H1 (cell line): ENCODE results near the gene AKIRIN1.

Source experiments
- ASH2L ChIP-seq: fragments of 200-600, 300-600 bp; sonication (generic); IDR thresholded peaks from one replicate; pipeline ENCODE4 v1.7.1; 2017; ENCODE audit warnings: low read length
- CBX8 ChIP-seq: fragments of 300-800, 300-1000 bp; sonication (generic); IDR thresholded peaks from 2 replicates; pipeline ENCODE4 v1.7.1; 2016; ENCODE audit warnings: low read depth, low read length, borderline replicate concordance
- CHD1 ChIP-seq: IDR thresholded peaks from 2 replicates; pipeline ENCODE4 v1.6.1; 2012; ENCODE audit warnings: low read depth, low read length, improper control_type of control experiment
- CTCF ChIP-seq, 3 experiments: IDR thresholded peaks; 1 replicate in 2 of 3; 2 replicates in 1 of 3; pipeline versions ENCODE4 v1.5.1 to v1.6.1; 2011; ENCODE audit warnings: low read length in 3 of 3, mild to moderate bottlenecking in 3 of 3, inconsistent platforms in 2 of 3, low read depth in 1 of 3, moderate library complexity in 1 of 3; ENCODE audit not compliant: insufficient read depth in 1 of 3; ENCODE audit errors: control extremely low read depth in 1 of 3
- EP300 ChIP-seq, 2 experiments: IDR thresholded peaks; 1 replicate in 1 of 2; 2 replicates in 1 of 2; pipeline ENCODE4 v1.6.1; 2011 to 2012; ENCODE audit warnings: low read depth in 2 of 2, low read length in 2 of 2, mild to moderate bottlenecking in 2 of 2, borderline replicate concordance in 1 of 2, inconsistent platforms in 1 of 2, moderate library complexity in 1 of 2
- EZH2 ChIP-seq: fragments of 200-600 bp; sonication (generic); IDR thresholded peaks from 2 replicates; pipeline ENCODE4 v1.7.1; 2012; ENCODE audit warnings: low read depth, mild to moderate bottlenecking, moderate library complexity, low read length, inconsistent platforms; ENCODE audit not compliant: severe bottlenecking
- JUN ChIP-seq: IDR thresholded peaks from 2 replicates; pipeline ENCODE4 v1.6.1; 2011; ENCODE audit warnings: low read depth, mild to moderate bottlenecking, improper control_type of control experiment, low read length
- MAX ChIP-seq: IDR thresholded peaks from 2 replicates; pipeline ENCODE4 v1.6.1; 2012; ENCODE audit warnings: inconsistent platforms
- POLR2A ChIP-seq, 2 experiments: IDR thresholded peaks; 1 replicate in 1 of 2; 2 replicates in 1 of 2; pipeline ENCODE4 v1.6.1; 2011; ENCODE audit warnings: low read depth in 2 of 2, low read length in 2 of 2, mild to moderate bottlenecking in 2 of 2; ENCODE audit errors: control extremely low read depth in 1 of 2
- RAD21 ChIP-seq, 2 experiments: IDR thresholded peaks in 1 of 2; conservative IDR thresholded peaks in 1 of 2; 2 replicates each; pipeline ENCODE4 v1.6.1; 2011; ENCODE audit warnings: low read depth in 2 of 2, low read length in 2 of 2, improper control_type of control experiment in 1 of 2, inconsistent platforms in 1 of 2, mild to moderate bottlenecking in 1 of 2, moderate library complexity in 1 of 2
- RNF2 ChIP-seq: fragments of 200-900, 300-1000 bp; sonication (generic); IDR thresholded peaks from 2 replicates; pipeline ENCODE4 v1.7.1; 2016; ENCODE audit warnings: borderline replicate concordance, low read depth, mild to moderate bottlenecking, antibody characterized with exemption, low read length; ENCODE audit not compliant: poor library complexity, severe bottlenecking; ENCODE audit errors: missing control alignments
- SP2 ChIP-seq: IDR thresholded peaks from 2 replicates; pipeline ENCODE4 v1.6.1; 2012; ENCODE audit warnings: mild to moderate bottlenecking, low read length, inconsistent platforms
- TBP ChIP-seq: IDR thresholded peaks from 2 replicates; pipeline ENCODE4 v1.6.1; 2011; ENCODE audit warnings: low read depth, low read length, improper control_type of control experiment
- TF ChIP-seq, protein P1 (sequence below): IDR thresholded peaks from 2 replicates; pipeline ENCODE4 v1.6.1; 2011; ENCODE audit warnings: low read depth, mild to moderate bottlenecking, low read length; ENCODE audit not compliant: insufficient read depth

DNA sequence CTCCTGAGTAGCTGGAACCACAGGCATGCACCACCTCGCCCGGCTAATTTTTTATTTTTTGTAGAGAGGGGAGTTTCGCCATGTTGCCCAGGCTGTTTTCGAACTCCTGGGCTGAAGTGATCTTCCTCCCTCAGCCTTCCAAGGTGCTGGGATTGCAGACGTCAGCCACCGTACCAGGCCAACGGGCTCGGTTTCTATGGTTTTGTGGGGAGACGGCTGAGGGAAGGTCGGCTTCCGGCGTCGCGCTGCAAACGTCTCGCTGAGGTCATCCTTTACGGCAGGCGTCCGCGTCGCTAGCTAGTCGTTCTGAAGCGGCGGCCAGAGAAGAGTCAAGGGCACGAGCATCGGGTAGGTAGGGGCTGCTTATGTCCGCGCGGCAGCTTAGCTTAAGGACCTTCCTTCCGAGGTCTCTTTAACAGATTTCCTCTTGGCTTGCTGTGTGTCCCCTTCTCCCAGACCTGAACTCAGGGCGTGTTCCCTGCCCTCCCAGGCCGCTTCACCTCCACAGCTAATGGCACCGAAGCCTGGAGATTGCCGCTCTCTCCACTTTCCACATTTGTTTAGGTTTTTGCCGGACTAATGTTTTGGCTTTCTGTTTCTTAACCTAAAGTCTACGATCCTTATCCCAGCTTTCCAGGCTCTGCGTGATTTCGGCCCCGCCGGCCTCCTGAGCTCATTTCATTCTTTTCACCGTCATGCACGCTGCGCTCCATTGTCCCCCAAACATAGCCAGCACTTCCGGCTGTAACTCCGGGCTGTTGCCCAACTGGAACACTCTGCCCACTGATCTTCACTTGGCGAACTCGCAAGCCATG lies 35.2 kb downstream of the AKIRIN1 start, which contains the start of gene NDUFS5:
- TF ChIP-seq POLR2A (IDR thresholded peaks at IDR 0.05; ENCODE audit: control extremely low read depth in 1 of 2, low read depth in 2 of 2, low read length in 2 of 2) (peak; percentile 95 to 99), CTCF (IDR thresholded peaks at IDR 0.05; ENCODE audit: control extremely low read depth in 1 of 3, insufficient read depth in 1 of 3, low read depth in 1 of 3, low read length in 3 of 3) (no peak), SP2 (no peak), CBX8 (no peak), ASH2L (no peak), JUN (no peak), EP300 (IDR thresholded peaks at IDR 0.05; ENCODE audit: borderline replicate concordance in 1 of 2, low read depth in 2 of 2, low read length in 2 of 2) (no peak), EZH2 (no peak), CHD1 (peak; percentile 41; the same call in 1 of the 2 replicates), MAX (peak; percentile 50), TBP (peak; percentile 89), RNF2 (no peak), RAD21 (IDR thresholded peaks at IDR 0.05 in 1 of 2, conservative IDR thresholded peaks at IDR 0.05 in 1 of 2; ENCODE audit: low read depth in 2 of 2, low read length in 2 of 2) (no peak)
- TF ChIP-seq, protein P1, sequence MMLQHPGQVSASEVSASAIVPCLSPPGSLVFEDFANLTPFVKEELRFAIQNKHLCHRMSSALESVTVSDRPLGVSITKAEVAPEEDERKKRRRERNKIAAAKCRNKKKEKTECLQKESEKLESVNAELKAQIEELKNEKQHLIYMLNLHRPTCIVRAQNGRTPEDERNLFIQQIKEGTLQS, result peak; percentile 83
